Renal pelvis (tissue), 4 donors: ENCODE measurements around the gene COMMD4. TPM values are rescaled to one million over a fixed set of nuclear protein-coding genes. Genes with fewer than 3 reads are reported as not detected.
"Not testable (repeated sequence)": the region's sequence is repeated elsewhere in the genome, so short reads cannot be mapped to it uniquely, and the experiment has no call there.

Source experiments
- DNase-seq: peaks from one replicate; pipeline ENCODE4 v3.0.0-alpha.2; 2013
- polyA plus RNA-seq, 3 donors: library from polyadenylated mRNA; unstranded; fragments of 120-200 nt; gene quantifications; one replicate each; pipeline ENCODE4 v1.2.1, GENCODE V29; 2013; ENCODE audit not compliant: insufficient read length in 3 of 3

The COMMD4 gene
- polyA plus RNA-seq, 3 donors: 94.1 to 112 (median 106) TPM

DNA sequence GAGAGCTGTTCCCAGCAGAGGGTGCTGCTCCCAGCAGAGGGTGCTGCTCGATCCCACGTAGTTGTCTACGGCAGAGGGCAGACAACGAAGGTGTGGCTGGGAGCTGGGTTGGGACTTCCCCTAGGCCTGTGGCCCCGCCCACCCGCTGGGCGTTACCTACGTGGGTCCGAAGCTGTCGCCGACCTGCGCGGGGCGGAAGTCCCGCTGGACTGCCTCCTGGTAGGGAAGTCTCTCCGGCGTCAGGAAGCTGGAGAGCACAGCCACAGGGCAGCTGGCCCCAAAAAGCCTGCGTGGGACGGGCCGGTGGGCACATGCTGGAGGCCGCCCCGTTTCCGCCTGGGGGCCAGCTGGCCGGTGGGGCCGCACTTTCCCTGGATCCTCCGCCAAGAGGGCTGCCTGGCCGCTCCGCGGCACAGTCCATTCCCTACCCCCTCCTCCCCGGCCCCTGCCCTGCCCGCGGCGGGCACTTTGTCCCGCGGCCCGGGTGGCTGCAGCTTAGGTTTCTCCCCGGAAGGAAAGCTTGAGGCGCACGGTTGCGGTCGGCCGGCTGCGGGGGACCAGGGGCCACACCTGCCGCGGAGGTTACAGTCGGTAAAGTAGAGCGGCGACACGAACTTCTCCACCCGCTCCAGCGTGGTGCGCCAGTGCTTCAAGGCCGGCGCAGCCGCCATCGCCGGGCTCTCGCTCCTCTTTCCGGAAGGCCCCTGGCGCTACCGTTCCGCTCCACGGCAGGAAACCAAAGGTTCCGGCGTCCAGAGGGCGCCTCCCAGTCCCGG, 32.2 kb downstream of the COMMD4 start, which contains the start of gene MAN2C1:
Gene MAN2C1 (minus strand): TSS at position 695 of the 776 bp plus-strand sequence. CDS start 24 bp downstream, at position 671.
- peak; percentile 94 for DNase-seq

DNA sequence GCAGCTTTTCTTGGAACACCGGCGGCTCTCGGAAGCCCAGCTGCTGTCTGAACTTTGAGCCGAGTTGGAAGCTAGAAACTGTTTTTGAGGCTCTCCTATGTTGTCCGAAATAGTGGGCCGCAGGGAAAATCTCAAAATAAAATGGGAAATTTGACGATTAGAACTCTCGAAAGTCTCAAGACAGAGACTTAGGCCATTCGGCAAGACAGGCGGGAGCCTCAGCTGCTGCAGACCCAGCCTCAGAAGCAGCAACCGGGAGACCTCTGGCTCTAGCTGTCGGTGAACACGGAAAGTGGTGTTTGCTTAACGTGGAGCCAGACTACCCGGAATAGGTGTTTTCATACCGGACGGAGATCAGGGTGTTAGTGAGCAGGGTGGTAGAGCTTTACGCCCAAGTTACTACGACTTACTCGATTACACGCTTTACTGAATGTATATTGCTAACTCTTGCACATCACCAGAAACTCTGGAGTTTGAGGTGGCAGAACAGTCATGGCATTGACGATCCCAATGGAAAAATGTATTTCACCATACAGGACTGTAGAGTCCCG, 32.9 kb downstream of the COMMD4 start:
- no peak for DNase-seq

DNA sequence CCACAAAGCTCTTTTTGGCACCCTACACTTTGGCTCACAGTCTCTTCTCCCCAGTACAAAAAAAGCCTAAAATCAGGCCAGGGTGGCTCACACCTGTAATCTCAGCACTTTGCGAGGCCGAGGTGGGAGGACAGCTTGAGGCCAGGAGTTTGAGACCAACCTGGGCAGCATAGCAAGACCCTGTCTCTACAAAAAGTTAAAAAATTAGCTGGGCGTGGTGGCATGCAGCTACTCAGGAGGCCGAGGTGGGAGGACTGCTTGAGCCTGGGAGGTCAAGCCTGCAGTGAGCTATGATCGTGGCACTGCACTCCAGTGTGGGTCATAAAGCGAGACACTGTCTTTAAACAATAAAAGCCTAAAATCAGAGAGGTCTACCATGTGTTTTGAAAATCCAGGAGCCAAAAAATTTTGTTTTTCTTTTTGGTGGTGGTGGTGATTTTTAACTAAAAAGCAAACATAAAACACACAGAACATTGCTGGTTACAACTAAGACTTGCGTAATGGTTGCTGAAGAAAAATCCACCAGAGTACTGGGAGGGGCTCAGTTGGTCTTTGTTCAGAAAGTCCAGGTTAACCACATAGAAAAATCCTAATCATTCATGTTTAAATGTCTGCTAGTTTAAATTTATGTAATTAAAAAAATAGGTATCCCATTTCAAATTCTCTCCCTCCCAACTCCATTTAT, 34.2 kb downstream of the COMMD4 start:
- DNase-seq: no peak

DNA sequence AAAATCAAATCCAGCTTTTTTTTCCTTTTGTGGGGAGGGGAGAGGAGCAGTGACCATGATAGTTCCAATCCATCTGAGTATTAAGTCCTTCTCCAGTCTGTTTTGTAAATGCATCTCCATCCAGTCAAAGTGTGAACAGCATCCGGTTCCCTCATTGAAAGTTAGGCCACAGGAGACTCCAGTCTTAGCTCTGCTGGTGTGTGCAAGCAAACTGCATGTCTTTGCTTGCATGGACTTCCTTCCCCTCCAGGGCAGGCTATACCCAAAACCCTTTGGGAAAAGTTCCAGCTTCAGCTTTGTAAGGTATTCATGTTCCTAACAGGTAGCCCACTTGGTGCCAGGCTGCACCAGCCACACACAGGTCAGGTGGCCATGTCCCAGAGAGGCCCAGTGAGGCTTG, 35.6 kb downstream of the COMMD4 start:
- no peak for DNase-seq

DNA sequence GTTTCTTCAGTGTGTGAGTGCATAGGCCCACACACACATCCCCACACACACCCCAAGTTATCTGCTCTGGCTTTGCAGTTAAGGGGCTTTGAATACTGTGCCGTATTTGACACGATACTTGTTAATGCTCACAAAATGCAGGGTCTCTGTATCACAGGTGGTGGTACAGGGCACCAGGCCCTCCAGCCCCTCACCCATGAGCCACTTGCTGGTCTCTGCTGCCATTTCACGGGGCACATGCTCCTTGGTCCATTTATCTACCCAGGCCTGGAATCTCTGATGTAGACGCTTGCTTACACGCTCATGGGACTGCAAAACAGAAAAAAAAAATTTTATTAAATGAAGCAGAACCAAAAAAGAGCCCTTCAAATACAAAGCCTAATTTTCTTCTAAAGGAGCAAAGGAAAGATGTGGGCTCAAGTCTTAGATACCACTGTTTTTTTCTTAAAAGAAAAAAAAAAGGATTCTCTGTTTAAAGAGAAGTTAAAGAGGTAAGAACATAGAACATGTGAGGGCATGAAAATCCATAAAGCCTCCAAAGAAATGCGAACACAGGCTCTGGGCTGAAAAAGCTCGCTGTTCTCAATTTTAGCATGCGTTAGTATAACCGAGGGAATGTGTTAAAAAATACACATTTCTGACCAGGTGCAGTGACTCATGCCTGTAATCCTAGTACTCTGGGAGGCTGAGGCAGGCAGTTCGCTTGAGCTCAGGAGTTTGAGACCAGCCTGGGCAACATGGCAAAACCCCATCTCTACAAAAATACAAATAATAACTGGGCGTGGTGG, 36.2 kb downstream of the COMMD4 start:
- no peak for DNase-seq

DNA sequence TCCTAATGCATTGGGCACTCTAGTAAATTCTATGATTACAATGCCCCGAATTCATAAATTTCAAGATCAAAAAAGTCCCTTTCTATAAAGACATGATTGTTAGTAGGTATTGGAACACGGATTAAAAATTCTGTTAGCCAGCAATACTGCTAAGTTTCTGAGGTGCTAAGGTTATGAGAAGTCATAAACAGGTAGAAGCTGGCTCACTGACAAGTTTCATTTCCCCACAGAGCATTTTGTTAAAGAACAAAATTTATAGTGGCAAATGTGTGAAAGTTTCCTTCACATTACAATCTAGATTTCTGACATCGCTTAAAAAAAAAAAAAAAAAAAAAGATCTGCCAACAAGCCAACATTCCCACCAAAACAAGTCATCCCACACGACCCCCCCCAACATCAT, 44.9 kb downstream of the COMMD4 start:
- DNase-seq: no peak

DNA sequence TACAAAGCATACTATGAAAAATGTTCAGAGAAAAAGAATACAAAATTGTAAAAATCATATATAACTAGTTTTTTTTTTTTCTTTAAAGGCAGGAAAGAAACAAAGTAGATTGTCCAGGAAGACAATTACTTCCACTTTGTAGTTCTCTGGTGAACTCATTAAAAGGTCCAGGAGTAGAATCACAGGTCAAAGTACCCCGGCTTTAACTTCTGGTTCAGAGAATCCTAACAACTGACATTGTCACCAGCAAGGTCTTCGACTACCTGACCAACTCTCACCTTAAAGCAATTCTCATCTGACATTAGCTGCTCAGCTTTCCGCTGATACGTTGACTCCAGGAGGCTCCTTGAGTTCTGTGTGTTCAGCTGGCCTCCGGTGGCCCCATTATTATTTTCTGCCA, 48.1 kb downstream of the COMMD4 start:
- not testable (repeated sequence) for DNase-seq

Other genes starting within 250 kb of the COMMD4 start
- gene C15orf39, start 134.2 kb upstream of the COMMD4 start, polyA plus RNA-seq: 10 to 100 TPM; 10.4 to 13.1 (median 11.1) TPM
- gene GOLGA6C, start 77.7 kb upstream of the COMMD4 start, polyA plus RNA-seq: not detected
- 1 to 10 TPM in 1 of 3 donors, under 1 TPM in 2; 0.13 to 1.1 (median 0.38) TPM for gene GOLGA6D, start 53.2 kb upstream of the COMMD4 start, polyA plus RNA-seq
- gene NEIL1, start 11.0 kb downstream of the COMMD4 start, polyA plus RNA-seq: 10 to 100 TPM; 17.9 to 35.5 (median 35.3) TPM
- gene MAN2C1, start 32.5 kb downstream of the COMMD4 start, polyA plus RNA-seq: 100 to 1,000 TPM; 105 to 232 (median 172) TPM
- gene SIN3A, start 115.6 kb downstream of the COMMD4 start, polyA plus RNA-seq: 10 to 100 TPM; 56.2 to 59.8 (median 56.3) TPM
- gene PTPN9, start 243.3 kb downstream of the COMMD4 start, polyA plus RNA-seq: 10 to 100 TPM; 39.1 to 45.9 (median 42.1) TPM